H9 (cell line): ENCODE data around the gene CRYGD. TPM values are rescaled to one million over a fixed set of nuclear protein-coding genes. Genes with fewer than 3 reads are reported as not detected.

Source experiments
- DNase-seq: peaks from one replicate; pipeline ENCODE4 v3.0.0-alpha.2; 2017
- H2AFZ ChIP-seq: one replicate; pipeline ENCODE4 v1.6.1; 2013; ENCODE audit warnings: mild to moderate bottlenecking, low read length, control low read depth, moderate library complexity
- H2AK5ac ChIP-seq: 2 replicates; pipeline ENCODE4 v1.6.1; 2013; ENCODE audit warnings: low read length, control low read depth, mixed read lengths; ENCODE audit not compliant: insufficient read length
- H2BK120ac ChIP-seq: one replicate; pipeline ENCODE4 v1.6.1; 2013; ENCODE audit warnings: low read depth, mild to moderate bottlenecking, low read length, control low read depth, inconsistent platforms; ENCODE audit not compliant: poor library complexity, severe bottlenecking
- H2BK12ac ChIP-seq: 2 replicates; pipeline ENCODE4 v1.6.1; 2013; ENCODE audit warnings: low read length, control low read depth, mixed read lengths, low read depth; ENCODE audit not compliant: insufficient read length
- H2BK15ac ChIP-seq: 2 replicates; pipeline ENCODE4 v1.6.1; 2013; ENCODE audit warnings: low read depth, low read length, control low read depth
- H2BK20ac ChIP-seq: one replicate; pipeline ENCODE4 v1.6.1; 2013; ENCODE audit warnings: low read depth, mild to moderate bottlenecking, low read length, control low read depth, inconsistent platforms; ENCODE audit not compliant: poor library complexity, severe bottlenecking
- H2BK5ac ChIP-seq: 2 replicates; pipeline ENCODE4 v1.6.1; 2013; ENCODE audit warnings: low read length, control low read depth, mixed read lengths; ENCODE audit not compliant: insufficient read length
- H3K14ac ChIP-seq: 2 replicates; pipeline ENCODE4 v1.6.1; 2013; ENCODE audit warnings: low read length, control low read depth; ENCODE audit not compliant: insufficient read depth
- H3K18ac ChIP-seq: 2 replicates; pipeline ENCODE4 v1.6.1; 2013; ENCODE audit warnings: low read depth, mild to moderate bottlenecking, mixed read lengths, low read length, control low read depth; ENCODE audit not compliant: insufficient read length
- H3K23ac ChIP-seq: 2 replicates; pipeline ENCODE4 v1.6.1; 2013; ENCODE audit warnings: low read length, control low read depth, mixed read lengths, low read depth; ENCODE audit not compliant: insufficient read length
- H3K23me2 ChIP-seq: 2 replicates; pipeline ENCODE4 v1.6.1; 2013; ENCODE audit warnings: low read depth, mild to moderate bottlenecking, mixed read lengths, low read length, control low read depth; ENCODE audit not compliant: insufficient read length, poor library complexity, severe bottlenecking
- H3K27ac ChIP-seq: 2 replicates; pipeline ENCODE4 v1.5.1; 2013; ENCODE audit warnings: low read length, control low read depth, mixed read lengths, low read depth; ENCODE audit not compliant: insufficient read length
- H3K27me3 ChIP-seq: 2 replicates; pipeline ENCODE4 v1.6.1; 2013; ENCODE audit warnings: low read length, control low read depth, inconsistent platforms; ENCODE audit not compliant: insufficient read depth
- H3K4ac ChIP-seq: 2 replicates; pipeline ENCODE4 v1.6.1; 2013; ENCODE audit warnings: low read depth, mild to moderate bottlenecking, control low read depth, inconsistent platforms, low read length, moderate library complexity
- H3K4me1 ChIP-seq: 2 replicates; pipeline ENCODE4 v1.6.1; 2013; ENCODE audit warnings: low read length, control low read depth, inconsistent platforms; ENCODE audit not compliant: insufficient read depth
- H3K4me2 ChIP-seq: 2 replicates; pipeline ENCODE4 v1.6.1; 2013; ENCODE audit warnings: low read length, control low read depth, mixed read lengths; ENCODE audit not compliant: insufficient read length, insufficient read depth
- H3K56ac ChIP-seq: 2 replicates; pipeline ENCODE4 v1.6.1; 2013; ENCODE audit warnings: low read depth, mild to moderate bottlenecking, mixed read lengths, low read length, control low read depth; ENCODE audit not compliant: insufficient read length
- H3K79me1 ChIP-seq: 2 replicates; pipeline ENCODE4 v1.6.1; 2013; ENCODE audit warnings: low read depth, mild to moderate bottlenecking, moderate library complexity, low read length, control low read depth, inconsistent platforms; ENCODE audit not compliant: insufficient read depth, poor library complexity, severe bottlenecking
- H3K79me2 ChIP-seq: 2 replicates; pipeline ENCODE4 v1.6.1; 2013; ENCODE audit warnings: low read length, control low read depth, inconsistent platforms; ENCODE audit not compliant: insufficient read depth
- H3K9ac ChIP-seq: 2 replicates; pipeline ENCODE4 v1.6.1; 2013; ENCODE audit warnings: low read length, control low read depth, mixed read lengths; ENCODE audit not compliant: insufficient read length; ENCODE audit errors: extremely low read depth
- H3K9me3 ChIP-seq: one replicate; pipeline ENCODE4 v1.6.1; 2013; ENCODE audit warnings: low read depth, low read length, inconsistent platforms; ENCODE audit not compliant: control insufficient read depth
- H3T11ph ChIP-seq: one replicate; pipeline ENCODE4 v1.6.1; 2013; ENCODE audit warnings: mild to moderate bottlenecking, low read length, control low read depth, inconsistent platforms
- H4K20me1 ChIP-seq: one replicate; pipeline ENCODE4 v1.6.1; 2013; ENCODE audit not compliant: control insufficient read depth, insufficient read length, insufficient read depth
- H4K5ac ChIP-seq: 2 replicates; pipeline ENCODE4 v1.6.1; 2013; ENCODE audit warnings: low read depth, mild to moderate bottlenecking, mixed read lengths, low read length, control low read depth; ENCODE audit not compliant: insufficient read length
- H4K8ac ChIP-seq: replicated peaks from 2 replicates; pipeline ENCODE4 v1.6.1; 2013; ENCODE audit warnings: low read length, control low read depth, mixed read lengths, low read depth; ENCODE audit not compliant: insufficient read length
- H4K91ac ChIP-seq: 2 replicates; pipeline ENCODE4 v1.6.1; 2013; ENCODE audit warnings: low read depth, mild to moderate bottlenecking, moderate library complexity, mixed read lengths, low read length, control low read depth; ENCODE audit not compliant: insufficient read length
- H3K27ac Mint-ChIP-seq, 3 experiments: 2 replicates in 2 of 3; 3 replicates in 1 of 3; pipeline ENCODE4 v1.8.0; 2020 to 2021; ENCODE audit warnings: mixed read lengths in 3 of 3, mild to moderate bottlenecking in 1 of 3, moderate library complexity in 1 of 3
- H3K27me3 Mint-ChIP-seq: 2 replicates; pipeline ENCODE4 v1.8.0; 2021; ENCODE audit warnings: low read depth, mild to moderate bottlenecking, moderate library complexity, mixed read lengths
- H3K36me3 Mint-ChIP-seq, 3 experiments: 2 replicates in 2 of 3; 3 replicates in 1 of 3; pipeline ENCODE4 v1.8.0; 2020 to 2021; ENCODE audit warnings: low read depth in 3 of 3, mixed read lengths in 3 of 3; ENCODE audit not compliant: insufficient read depth in 1 of 3
- H3K4me1 Mint-ChIP-seq, 2 experiments: 2 replicates each; pipeline ENCODE4 v1.8.0; 2020; ENCODE audit warnings: mixed read lengths in 2 of 2
- H3K4me3 Mint-ChIP-seq, 2 experiments: 2 replicates in 1 of 2; 3 replicates in 1 of 2; pipeline ENCODE4 v1.8.0; 2020 to 2021; ENCODE audit warnings: mild to moderate bottlenecking in 2 of 2, mixed read lengths in 2 of 2, moderate library complexity in 1 of 2
- H3K9me3 Mint-ChIP-seq, 2 experiments: 2 replicates in 1 of 2; 3 replicates in 1 of 2; pipeline ENCODE4 v1.8.0; 2020; ENCODE audit warnings: mild to moderate bottlenecking in 2 of 2, mixed read lengths in 2 of 2, moderate library complexity in 1 of 2
- WGBS: extraction: QIAGEN DNeasy Blood & Tissue Kit; methylation state at CpG from one replicate; pipeline ENCODE4 v1.1.7; 2013; ENCODE audit warnings: missing lambda C conversion rate, low lambda C conversion rate, mixed read lengths; ENCODE audit not compliant: insufficient read length; ENCODE audit errors: extremely low coverage; 5-methylcytosine and 5-hydroxymethylcytosine counted together
- total RNA-seq: library from RNA; stranded (reverse); gene quantifications from 2 replicates; pipeline ENCODE4 v1.2.1, GENCODE V29; 2021
- TF ChIP-seq, protein P1 (sequence below): fragments of 200-600 bp; sonication (generic); conservative IDR thresholded peaks from 3 replicates; pipeline ENCODE4 v1.8.0; 2021; ENCODE audit warnings: antibody characterized with exemption, mild to moderate bottlenecking

CRYGD gene
- total RNA-seq, 1 experiment from 2014 or later = not detected

DNA sequence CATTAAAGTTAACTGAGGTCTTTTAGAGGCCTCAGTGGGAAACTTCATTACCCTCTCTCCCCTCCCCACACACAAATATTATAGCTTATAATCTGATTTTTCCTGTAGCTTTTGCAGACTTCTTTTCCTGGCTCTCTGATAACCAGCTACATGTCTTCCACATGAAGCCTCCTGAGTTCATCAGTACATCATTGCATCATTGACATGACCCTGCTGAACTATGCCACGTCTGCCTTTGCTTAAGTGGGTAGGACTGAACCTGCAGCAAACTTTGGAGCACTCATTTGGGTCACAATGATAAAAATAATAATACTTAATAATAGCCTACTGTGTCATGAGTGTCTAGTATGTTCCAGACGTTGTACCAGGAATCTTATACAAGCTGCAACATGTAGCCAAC, 32.1 kb upstream of the CRYGD start:
- H3K27ac Mint-ChIP-seq = no peak overlapping the region

More for the DNA sequence above, 32.1 kb upstream of the CRYGD start:
- no peak overlapping the region for H2BK15ac ChIP-seq
- peaks cover 0 to 6% (median 2%) of the 10 kb centered on the region in 3 experiments; a peak in 3 of 7 replicates for H3K36me3 Mint-ChIP-seq
- peaks cover 3 to 7% of the 10 kb centered on the region in 2 experiments; a peak in 4 of 5 replicates for H3K9me3 Mint-ChIP-seq
- no peak overlapping the region for H2AK5ac ChIP-seq
- TF ChIP-seq, protein P1, sequence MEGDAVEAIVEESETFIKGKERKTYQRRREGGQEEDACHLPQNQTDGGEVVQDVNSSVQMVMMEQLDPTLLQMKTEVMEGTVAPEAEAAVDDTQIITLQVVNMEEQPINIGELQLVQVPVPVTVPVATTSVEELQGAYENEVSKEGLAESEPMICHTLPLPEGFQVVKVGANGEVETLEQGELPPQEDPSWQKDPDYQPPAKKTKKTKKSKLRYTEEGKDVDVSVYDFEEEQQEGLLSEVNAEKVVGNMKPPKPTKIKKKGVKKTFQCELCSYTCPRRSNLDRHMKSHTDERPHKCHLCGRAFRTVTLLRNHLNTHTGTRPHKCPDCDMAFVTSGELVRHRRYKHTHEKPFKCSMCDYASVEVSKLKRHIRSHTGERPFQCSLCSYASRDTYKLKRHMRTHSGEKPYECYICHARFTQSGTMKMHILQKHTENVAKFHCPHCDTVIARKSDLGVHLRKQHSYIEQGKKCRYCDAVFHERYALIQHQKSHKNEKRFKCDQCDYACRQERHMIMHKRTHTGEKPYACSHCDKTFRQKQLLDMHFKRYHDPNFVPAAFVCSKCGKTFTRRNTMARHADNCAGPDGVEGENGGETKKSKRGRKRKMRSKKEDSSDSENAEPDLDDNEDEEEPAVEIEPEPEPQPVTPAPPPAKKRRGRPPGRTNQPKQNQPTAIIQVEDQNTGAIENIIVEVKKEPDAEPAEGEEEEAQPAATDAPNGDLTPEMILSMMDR = no peak
- H2AFZ ChIP-seq = no peak overlapping the region
- no peak overlapping the region for H4K8ac ChIP-seq
- H3K4me1 Mint-ChIP-seq = no peaks in the 10 kb centered on the region
- no peaks in the 10 kb centered on the region for H3K9me3 ChIP-seq
- no peak overlapping the region for H2BK120ac ChIP-seq
- no peaks in the 10 kb centered on the region for H3K79me2 ChIP-seq
- H3K56ac ChIP-seq = no peak overlapping the region
- H3K79me1 ChIP-seq = no peaks in the 10 kb centered on the region
- no peaks in the 10 kb centered on the region for H4K20me1 ChIP-seq
- no peaks in the 10 kb centered on the region for H3K23me2 ChIP-seq
- no peak overlapping the region for H2BK20ac ChIP-seq
- H3K4ac ChIP-seq = no peak overlapping the region
- no peak overlapping the region for H2BK12ac ChIP-seq
- H4K5ac ChIP-seq = no peak overlapping the region
- no peak overlapping the region for H3K4me2 ChIP-seq
- no peaks in the 10 kb centered on the region for H3K27me3 Mint-ChIP-seq
- no peak overlapping the region for H3K23ac ChIP-seq
- no peak overlapping the region for H3K18ac ChIP-seq
- no peaks in the 10 kb centered on the region for H3K27me3 ChIP-seq
- no peak overlapping the region for H3K9ac ChIP-seq
- DNase-seq = no peak
- H3K14ac ChIP-seq = no peak overlapping the region
- H4K91ac ChIP-seq = no peak overlapping the region
- no CpG with 5 or more reads among the region's 2 CpGs for WGBS
- no peaks in the 10 kb centered on the region for H3K4me1 ChIP-seq
- no peak overlapping the region for H2BK5ac ChIP-seq
- H3K27ac ChIP-seq = no peak overlapping the region
- no peak overlapping the region for H3K4me3 Mint-ChIP-seq
- H3T11ph ChIP-seq = no peak overlapping the region
